HG02852 (cell line): ENCODE data around the gene MMP24.
"Not testable (repeated sequence)": the region's sequence is repeated elsewhere in the genome, so short reads cannot be mapped to it uniquely, and the experiment has no call there.

Experiments used
- ATAC-seq: cut with Tn5 transposase; IDR thresholded peaks from one replicate; pipeline ENCODE4 v1.9.1; 2021; ENCODE audit warnings: mild to moderate bottlenecking, moderate library complexity; ENCODE audit not compliant: unreplicated experiment

MMP24 gene

GRCh38 chr20:35215066-35215956, 11.2 kb upstream of the MMP24 start:
- ATAC-seq, result no peak

- no peak for ATAC-seq
Measured at GRCh38 chr20:35216541-35216940, 9.9 kb upstream of the MMP24 start.

- ATAC-seq, result no peak
Measured at GRCh38 chr20:35223941-35224340, 2.5 kb upstream of the MMP24 start.

GRCh38 chr20:35224536-35224935, 2.0 kb upstream of the MMP24 start:
- no peak for ATAC-seq

GRCh38 chr20:35225319-35226125, 968 bp upstream of the MMP24 start:
- ATAC-seq, result no peak

- ATAC-seq, result no peak
Measured at GRCh38 chr20:35226884-35227681, 593 bp downstream of the MMP24 start.

GRCh38 chr20:35232575-35232974, 6.1 kb downstream of the MMP24 start:
- ATAC-seq, result no peak

GRCh38 chr20:35235881-35236280, 9.4 kb downstream of the MMP24 start:
- ATAC-seq, result no peak

GRCh38 chr20:35237486-35237885, 11.0 kb downstream of the MMP24 start:
- no peak for ATAC-seq

- no peak for ATAC-seq
Measured at GRCh38 chr20:35238170-35238569, 11.7 kb downstream of the MMP24 start.

- ATAC-seq, result no peak
Measured at GRCh38 chr20:35238735-35239134, 12.2 kb downstream of the MMP24 start.

GRCh38 chr20:35240083-35240810, 13.8 kb downstream of the MMP24 start:
- no peak for ATAC-seq

GRCh38 chr20:35240811-35241293, 14.4 kb downstream of the MMP24 start:
- no peak for ATAC-seq

GRCh38 chr20:35243317-35243716, 16.8 kb downstream of the MMP24 start:
- ATAC-seq, result no peak

- no peak for ATAC-seq
Measured at GRCh38 chr20:35243986-35244385, 17.5 kb downstream of the MMP24 start.

GRCh38 chr20:35246723-35247122, 20.2 kb downstream of the MMP24 start:
- ATAC-seq, result no peak

GRCh38 chr20:35248641-35249475, 22.4 kb downstream of the MMP24 start:
- ATAC-seq, result no peak

GRCh38 chr20:35251613-35251940, 25.1 kb downstream of the MMP24 start:
- no peak for ATAC-seq

GRCh38 chr20:35252037-35252461, 25.6 kb downstream of the MMP24 start:
- no peak for ATAC-seq

- not testable (repeated sequence) for ATAC-seq
Measured at GRCh38 chr20:35252598-35252997, 26.1 kb downstream of the MMP24 start.
